OCI-LY7 (cell line): ENCODE measurements around the gene STIM2. TPM values are rescaled to one million over a fixed set of nuclear protein-coding genes. Genes with fewer than 3 reads are reported as not detected.

ENCODE experiments used
- BruUV-seq: library from RNA; stranded (reverse); fragments of 400-500 nt; replicated peaks from 2 replicates; lab custom pipeline; 2021; lab: Mats Ljungman, UMichigan
- CTCF ChIA-PET: fragments of 300-600 bp; sonication (Branson Sonifier 250); formaldehyde crosslinking; loops from one replicate; lab custom pipeline; 2022; ENCODE audit warnings: antibody characterized with exemption; ENCODE audit not compliant: unreplicated experiment; lab: Charles Lee
- POLR2A ChIA-PET: fragments of 300-600 bp; sonication (Branson Sonifier 250); formaldehyde crosslinking; loops from one replicate; lab custom pipeline; 2022; ENCODE audit warnings: antibody characterized with exemption; lab: Charles Lee
- DNase-seq: peaks from one replicate; pipeline ENCODE4 v3.0.0-alpha.2; 2015; ENCODE audit warnings: low spot score
- H2AFZ ChIP-seq: fragments of 200-600 bp; sonication (generic), shearing (Covaris generic); 2 replicates; pipeline ENCODE4 v1.6.1; 2014; ENCODE audit warnings: mild to moderate bottlenecking, antibody characterized with exemption, low read length, moderate library complexity
- H3K27ac ChIP-seq: fragments of 200-600 bp; sonication (generic); 2 replicates; pipeline ENCODE4 v1.5.1; 2014; ENCODE audit warnings: mixed run types, low read depth, mild to moderate bottlenecking, moderate library complexity, low read length, inconsistent platforms; ENCODE audit not compliant: poor library complexity, severe bottlenecking
- H3K36me3 ChIP-seq: fragments of 200-600 bp; sonication (generic); 2 replicates; pipeline ENCODE4 v1.6.1; 2014; ENCODE audit warnings: mild to moderate bottlenecking, antibody characterized with exemption, low read length, moderate library complexity, mixed read lengths; ENCODE audit not compliant: insufficient read depth
- H3K4me1 ChIP-seq: fragments of 200-600 bp; sonication (generic); 2 replicates; pipeline ENCODE4 v1.5.1; 2014; ENCODE audit warnings: mild to moderate bottlenecking, low read length; ENCODE audit not compliant: insufficient read depth, poor library complexity, severe bottlenecking
- H3K4me2 ChIP-seq: fragments of 200-600 bp; sonication (generic); 2 replicates; pipeline ENCODE4 v1.6.1; 2014; ENCODE audit warnings: mild to moderate bottlenecking, low read length
- H3K4me3 ChIP-seq: fragments of 200-600 bp; sonication (generic); 2 replicates; pipeline ENCODE4 v1.5.1; 2014; ENCODE audit warnings: mild to moderate bottlenecking, low read depth, low read length; ENCODE audit not compliant: poor library complexity, severe bottlenecking
- H3K79me2 ChIP-seq: fragments of 200-600 bp; sonication (generic); 2 replicates; pipeline ENCODE4 v1.6.1; 2016; ENCODE audit warnings: low read depth, mild to moderate bottlenecking, low read length, moderate library complexity, mixed read lengths; ENCODE audit not compliant: insufficient read depth
- H3K9me2 ChIP-seq: fragments of 200-600 bp; sonication (generic); 2 replicates; pipeline ENCODE4 v1.6.1; 2016; ENCODE audit warnings: mild to moderate bottlenecking, low read length, mixed read lengths; ENCODE audit not compliant: insufficient read depth
- H3K9me3 ChIP-seq: fragments of 200-600 bp; sonication (generic); 2 replicates; pipeline ENCODE4 v1.6.1; 2014; ENCODE audit warnings: mild to moderate bottlenecking, mixed run types, low read length, mixed read lengths
- H4K20me1 ChIP-seq: fragments of 200-600 bp; sonication (generic); 2 replicates; pipeline ENCODE4 v1.6.1; 2014; ENCODE audit warnings: mild to moderate bottlenecking, antibody characterized with exemption, low read length, moderate library complexity, mixed read lengths; ENCODE audit not compliant: insufficient read depth
- CTCF ChIP-seq: fragments of 200-600 bp; sonication (generic); conservative IDR thresholded peaks from 2 replicates; pipeline ENCODE4 v1.5.1; 2014; ENCODE audit warnings: mild to moderate bottlenecking, antibody characterized with exemption, low read length, moderate library complexity, mixed read lengths
- EZH2phosphoT487 ChIP-seq: fragments of 200-600 bp; sonication (generic); IDR thresholded peaks from 2 replicates; pipeline ENCODE4 v1.6.1; 2018; ENCODE audit warnings: low read depth, borderline replicate concordance, mild to moderate bottlenecking, mixed run types, antibody characterized with exemption, low read length, moderate library complexity, mixed read lengths
- intact Hi-C: fragments of 100-400 bp; cut with micrococcal nuclease; formaldehyde crosslinking; loops from one replicate; pipeline ENCODE4 v1.10.0; 2022; ENCODE audit not compliant: unreplicated experiment
- total RNA-seq, 2 experiments: library from RNA; depleted of rRNA in 1 of 2; stranded (reverse); fragments of >200 nt in 1 of 2; shearing (Covaris generic) in 1 of 2; gene quantifications; 2 replicates each; pipeline ENCODE4 v1.2.3, GENCODE V29; 2014 to 2022

The STIM2 gene
- total RNA-seq, 2 experiments from 2014 or later: 108 to 309 TPM

GRCh38 chr4:27058819-27059406 lies 198.3 kb downstream of the STIM2 start:
- intact Hi-C loops: no loop called here
- BruUV-seq: no TSS peak
- no peaks in the 10 kb centered on the region for H4K20me1 ChIP-seq
- POLR2A ChIA-PET: no interaction called here
- DNase-seq: no peak
- CTCF ChIA-PET: no interaction called here
- TF ChIP-seq CTCF (no peak), EZH2phosphoT487 (no peak)
- H3K4me1 ChIP-seq: no peaks in the 10 kb centered on the region
- H3K4me2 ChIP-seq: no peak overlapping the region
- H3K36me3 ChIP-seq: no peaks in the 10 kb centered on the region
- no peaks in the 10 kb centered on the region for H3K9me3 ChIP-seq
- H2AFZ ChIP-seq: no peak overlapping the region
- H3K4me3 ChIP-seq: no peak overlapping the region
- H3K9me2 ChIP-seq: no peaks in the 10 kb centered on the region
- H3K79me2 ChIP-seq: no peaks in the 10 kb centered on the region
- H3K27ac ChIP-seq: no peak overlapping the region

GRCh38 chr4:27059446-27059845 lies 198.8 kb downstream of the STIM2 start:
- no peak for DNase-seq
- H3K9me3 ChIP-seq: no peaks in the 10 kb centered on the region
- H3K4me1 ChIP-seq: no peaks in the 10 kb centered on the region
- ChIA-PET POLR2A (no interaction called here), CTCF (no interaction called here)
- H3K4me3 ChIP-seq: no peak overlapping the region
- H3K79me2 ChIP-seq: no peaks in the 10 kb centered on the region
- no peaks in the 10 kb centered on the region for H3K9me2 ChIP-seq
- TF ChIP-seq EZH2phosphoT487: no peak
- TF ChIP-seq CTCF: no peak
- H3K36me3 ChIP-seq: no peaks in the 10 kb centered on the region
- intact Hi-C loops: no loop called here
- H3K27ac ChIP-seq: no peak overlapping the region
- no peak overlapping the region for H2AFZ ChIP-seq
- H3K4me2 ChIP-seq: no peak overlapping the region
- no peaks in the 10 kb centered on the region for H4K20me1 ChIP-seq
- no TSS peak for BruUV-seq

- H3K4me3 ChIP-seq: no peak overlapping the region
- no peak overlapping the region for H3K27ac ChIP-seq
- no peaks in the 10 kb centered on the region for H3K79me2 ChIP-seq
- H3K9me3 ChIP-seq: no peaks in the 10 kb centered on the region
- CTCF ChIA-PET: no interaction called here
- no peak for DNase-seq
- no peak overlapping the region for H2AFZ ChIP-seq
- no peaks in the 10 kb centered on the region for H3K36me3 ChIP-seq
- H3K4me2 ChIP-seq: no peak overlapping the region
- no peaks in the 10 kb centered on the region for H3K9me2 ChIP-seq
- no TSS peak for BruUV-seq
- intact Hi-C loops: no loop called here
- H3K4me1 ChIP-seq: no peaks in the 10 kb centered on the region
- POLR2A ChIA-PET: no interaction called here
- TF ChIP-seq EZH2phosphoT487 (no peak), CTCF (no peak)
- H4K20me1 ChIP-seq: no peaks in the 10 kb centered on the region
Measured at GRCh38 chr4:27062256-27062655, 201.6 kb downstream of the STIM2 start.
